Activated B cell treated with CpG ODN at 0.5 μM for 24 hours (primary cell): ENCODE data around the gene MAP2K7. TPM values are rescaled to one million over a fixed set of nuclear protein-coding genes. Genes with fewer than 3 reads are reported as not detected.

Experiments
- ATAC-seq: fragments of 200-7000 bp; cut with Tn5 transposase; one replicate; pipeline ENCODE4 v1.10.0; 2021; ENCODE audit warnings: low read depth, mild to moderate bottlenecking, moderate library complexity
- CTCF ChIA-PET: fragments of 350-600 bp; sonication (Branson Sonifier 250); formaldehyde crosslinking; loops from one replicate; lab custom pipeline; 2021; ENCODE audit warnings: antibody characterized with exemption; lab: Charles Lee
- POLR2A ChIA-PET: fragments of 350-600 bp; sonication (Branson Sonifier 250); formaldehyde crosslinking; loops from one replicate; lab custom pipeline; 2021; ENCODE audit warnings: antibody characterized with exemption; lab: Charles Lee
- DNase-seq: peaks from one replicate; pipeline ENCODE4 v3.0.0; 2022
- H3K27ac Mint-ChIP-seq: one replicate; pipeline ENCODE4 v1.8.0; 2020; ENCODE audit warnings: mixed read lengths
- H3K27me3 Mint-ChIP-seq: one replicate; pipeline ENCODE4 v1.8.0; 2021; ENCODE audit warnings: mixed read lengths
- H3K36me3 Mint-ChIP-seq: one replicate; pipeline ENCODE4 v1.8.0; 2021; ENCODE audit warnings: low read depth, mixed read lengths
- H3K4me1 Mint-ChIP-seq: one replicate; pipeline ENCODE4 v1.8.0; 2021; ENCODE audit warnings: mixed read lengths
- H3K4me3 Mint-ChIP-seq: one replicate; pipeline ENCODE4 v1.8.0; 2020; ENCODE audit warnings: mild to moderate bottlenecking, mixed read lengths
- H3K9me3 Mint-ChIP-seq: one replicate; pipeline ENCODE4 v1.8.0; 2020; ENCODE audit warnings: mixed read lengths
- CTCF ChIP-seq: fragments of 200-600 bp; IDR thresholded peaks from one replicate; pipeline ENCODE4 v1.8.0; 2022; ENCODE audit warnings: antibody characterized with exemption, mild to moderate bottlenecking
- intact Hi-C: fragments of 100-400 bp; cut with micrococcal nuclease; formaldehyde crosslinking; loops from one replicate; pipeline ENCODE4 v1.15.1; 2024
- total RNA-seq: library from RNA; stranded (reverse); gene quantifications from 2 replicates; pipeline ENCODE4 v1.2.3, GENCODE V29; 2022

The MAP2K7 gene
- total RNA-seq, 1 donor from 2014 or later, result 52.8 TPM

DNA sequence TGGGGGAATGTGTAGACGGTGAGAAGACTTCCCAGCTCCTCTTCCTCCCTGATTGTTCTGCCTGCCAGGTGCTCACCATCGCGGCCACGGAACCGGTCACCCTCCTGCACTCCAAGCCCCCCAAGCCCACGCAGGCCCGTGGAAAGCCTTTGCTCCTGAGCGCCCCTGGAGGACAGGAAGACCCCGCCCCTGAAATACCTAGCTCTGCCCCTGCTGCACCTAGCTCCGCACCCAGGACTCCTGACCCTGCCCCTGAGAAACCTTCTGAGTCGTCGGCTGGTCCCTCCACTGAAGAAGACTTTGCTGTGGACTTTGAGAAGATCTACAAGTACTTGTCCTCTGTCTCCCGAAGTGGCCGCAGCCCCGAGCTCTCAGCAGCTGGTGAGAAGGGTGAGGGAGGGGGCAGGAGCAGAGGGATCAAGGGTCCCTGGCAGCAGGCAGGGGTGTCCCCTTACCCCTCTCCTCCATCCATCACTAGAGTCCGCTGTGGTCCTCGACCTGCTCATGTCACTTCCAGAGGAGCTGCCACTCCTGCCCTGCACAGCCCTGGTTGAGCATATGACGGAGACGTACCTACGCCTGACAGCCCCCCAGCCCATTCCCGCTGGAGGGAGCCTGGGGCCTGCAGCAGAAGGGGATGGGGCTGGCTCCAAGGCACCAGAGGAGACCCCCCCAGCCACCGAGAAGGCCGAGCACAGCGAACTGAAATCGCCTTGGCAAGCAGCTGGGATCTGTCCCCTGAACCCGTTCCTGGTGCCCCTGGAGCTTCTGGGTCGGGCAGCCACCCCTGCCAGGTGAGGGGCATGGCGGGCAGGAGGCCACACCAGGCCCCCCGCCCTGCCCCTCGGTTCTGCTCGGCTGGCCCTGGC is 18.5 kb downstream of the MAP2K7 start:
- TF ChIP-seq CTCF, result no peak
- POLR2A ChIA-PET, result interaction anchor here (1.1 to 4.0 kb wide), 4 partner anchors 13 to 22 kb away, joined by 3 to 49 read pairs (median 17); partner anchors contain the start of genes MAP2K7 and TIMM44
- Mint-ChIP-seq H3K4me3 (no peak overlapping the region), H3K4me1 (peaks cover 45% of the 10 kb centered on the region), H3K27ac (no peak overlapping the region), H3K36me3 (peaks cover 11% of the 10 kb centered on the region), H3K27me3 (peaks cover 5% of the 10 kb centered on the region), H3K9me3 (no peaks in the 10 kb centered on the region)
- CTCF ChIA-PET, result interaction anchor here (1.0 to 2.7 kb wide), 2 partner anchors 22 to 354 kb away, joined by 3 to 13 read pairs; partner anchors contain the start of gene TIMM44
- ATAC-seq, result no peak
- no peak for DNase-seq
- intact Hi-C loops, result loop anchor here (2.0 to 10.0 kb wide), 3 partner anchors 241 to 387 kb away; partner anchors contain the start of genes PNPLA6 and TRAPPC5

DNA sequence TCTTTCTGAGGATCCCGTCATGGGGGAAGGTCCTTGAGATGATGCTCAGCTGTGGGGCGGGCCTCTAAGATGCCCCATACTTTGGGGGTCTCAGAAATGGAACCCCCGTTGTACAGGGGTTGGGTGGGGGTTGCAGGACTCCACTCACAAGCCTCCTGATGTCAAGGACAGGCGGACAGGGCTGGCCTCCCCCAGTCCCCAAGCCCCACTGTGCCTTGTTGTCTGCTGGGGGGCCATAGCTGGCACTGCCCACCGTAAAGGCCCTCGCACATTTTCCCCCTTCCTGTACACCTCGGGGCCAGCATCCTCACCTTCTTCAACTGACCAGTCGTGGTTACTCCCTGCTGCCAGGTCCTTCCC is 19.1 kb downstream of the MAP2K7 start:
- POLR2A ChIA-PET, result interaction anchor here (1.1 to 4.0 kb wide), 3 partner anchors 19 to 22 kb away, joined by 3 to 49 read pairs (median 30); partner anchors contain the start of genes MAP2K7 and TIMM44
- Mint-ChIP-seq H3K27ac (no peak overlapping the region), H3K4me1 (peaks cover 42% of the 10 kb centered on the region), H3K36me3 (peaks cover 11% of the 10 kb centered on the region), H3K9me3 (no peaks in the 10 kb centered on the region), H3K27me3 (peaks cover 5% of the 10 kb centered on the region), H3K4me3 (no peak overlapping the region)
- no peak for TF ChIP-seq CTCF
- ATAC-seq, result no peak
- DNase-seq, result no peak
- CTCF ChIA-PET, result interaction anchor here (1.0 kb wide), 1 partner anchor 21 kb away, joined by 3 read pairs; the partner anchor contains the start of gene TIMM44
- intact Hi-C loops, result loop anchor here (10.0 kb wide), 2 partner anchors 268 to 388 kb away; partner anchors contain the start of gene PNPLA6

DNA sequence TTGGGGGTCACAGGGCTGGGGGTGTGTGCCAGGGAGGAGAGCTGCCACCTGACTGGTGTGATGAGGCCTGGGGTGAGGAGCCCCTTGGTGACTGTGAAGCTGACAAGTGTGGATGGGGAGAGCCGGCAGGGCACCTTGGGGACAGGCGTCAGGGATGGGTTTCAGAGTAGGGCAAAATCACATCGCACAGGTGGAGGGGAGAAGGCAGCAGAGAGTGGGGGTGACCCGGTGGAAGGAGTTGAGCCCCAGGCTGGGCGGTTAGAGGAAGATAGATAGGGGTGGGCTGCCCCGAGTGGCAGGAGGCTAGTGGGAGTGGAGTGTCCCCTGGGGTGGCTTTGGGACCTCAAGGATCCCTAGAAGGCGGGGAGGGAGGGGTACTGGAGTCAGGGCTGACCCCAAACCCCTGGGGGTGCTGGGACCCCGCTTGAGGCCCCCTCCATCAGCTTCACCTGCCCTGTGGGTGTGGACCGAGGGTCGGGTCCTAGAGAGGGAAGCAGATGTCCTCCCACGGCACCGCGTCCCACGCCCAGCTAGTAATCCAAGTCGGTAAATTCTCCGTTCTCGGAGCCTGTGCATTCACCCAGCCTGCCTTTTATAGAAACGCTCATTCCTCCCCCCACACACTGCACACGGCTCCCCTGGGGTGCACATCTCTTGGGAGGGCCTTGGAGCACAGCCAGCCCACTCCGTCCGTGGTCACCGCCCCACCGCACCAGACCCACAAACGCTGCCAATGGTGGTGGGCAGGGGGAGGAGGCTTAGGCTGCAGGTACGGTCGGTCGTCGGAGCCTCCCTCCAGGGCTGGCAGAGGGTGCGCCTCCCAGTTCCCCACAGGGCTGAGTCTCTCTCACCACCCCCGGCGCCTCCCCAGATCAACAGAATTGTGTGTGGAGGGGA is 19.9 kb downstream of the MAP2K7 start:
- CTCF ChIA-PET, result interaction anchor here (1.0 to 1.1 kb wide), 2 partner anchors 15 to 243 kb away, joined by 3 to 4 read pairs; partner anchors contain the start of gene TRAPPC5
- no peak for TF ChIP-seq CTCF
- no peak for DNase-seq
- Mint-ChIP-seq H3K4me1 (peaks cover 39% of the 10 kb centered on the region), H3K36me3 (peaks cover 12% of the 10 kb centered on the region), H3K4me3 (no peak overlapping the region), H3K27ac (no peak overlapping the region), H3K9me3 (no peaks in the 10 kb centered on the region), H3K27me3 (peaks cover 2% of the 10 kb centered on the region)
- ATAC-seq, result no peak
- intact Hi-C loops, result loop anchor here (10.0 kb wide), 2 partner anchors 269 to 389 kb away; partner anchors contain the start of gene PNPLA6
- POLR2A ChIA-PET, result interaction anchor here (1.2 to 4.0 kb wide), 2 partner anchors 19 to 20 kb away, joined by 3 to 49 read pairs; partner anchors contain the start of gene TIMM44

GRCh38 chr19:7924241-7924640 is 20.6 kb downstream of the MAP2K7 start:
- H3K27ac Mint-ChIP-seq, result no peak overlapping the region
- no peaks in the 10 kb centered on the region for H3K9me3 Mint-ChIP-seq
- no peak for ATAC-seq
- H3K4me1 Mint-ChIP-seq, result peaks cover 39% of the 10 kb centered on the region
- peaks cover 17% of the 10 kb centered on the region for H3K36me3 Mint-ChIP-seq
- intact Hi-C loops, result loop anchor here (10.0 kb wide), 2 partner anchors 269 to 389 kb away; partner anchors contain the start of gene PNPLA6
- POLR2A ChIA-PET, result interaction anchor here (1.2 kb wide), 1 partner anchor 19 kb away, joined by 3 read pairs; the partner anchor contains the start of gene TIMM44
- peaks cover 1% of the 10 kb centered on the region for H3K27me3 Mint-ChIP-seq
- no peak for DNase-seq
- H3K4me3 Mint-ChIP-seq, result peak overlapping the region; percentile 46
- CTCF ChIA-PET, result interaction anchor here (1.0 to 1.1 kb wide), 2 partner anchors 14 to 243 kb away, joined by 3 to 4 read pairs; partner anchors contain the start of gene TRAPPC5
- no peak for TF ChIP-seq CTCF
